Activated T-cell treated with anti-CD3 and anti-CD28 coated beads for 48 hours (primary cell): ENCODE measurements around the gene EEPD1.

Source experiments
- DNase-seq: peaks from one replicate; pipeline ENCODE4 v3.0.0-alpha.2; 2020; ENCODE audit warnings: low read depth

EEPD1 gene

DNA sequence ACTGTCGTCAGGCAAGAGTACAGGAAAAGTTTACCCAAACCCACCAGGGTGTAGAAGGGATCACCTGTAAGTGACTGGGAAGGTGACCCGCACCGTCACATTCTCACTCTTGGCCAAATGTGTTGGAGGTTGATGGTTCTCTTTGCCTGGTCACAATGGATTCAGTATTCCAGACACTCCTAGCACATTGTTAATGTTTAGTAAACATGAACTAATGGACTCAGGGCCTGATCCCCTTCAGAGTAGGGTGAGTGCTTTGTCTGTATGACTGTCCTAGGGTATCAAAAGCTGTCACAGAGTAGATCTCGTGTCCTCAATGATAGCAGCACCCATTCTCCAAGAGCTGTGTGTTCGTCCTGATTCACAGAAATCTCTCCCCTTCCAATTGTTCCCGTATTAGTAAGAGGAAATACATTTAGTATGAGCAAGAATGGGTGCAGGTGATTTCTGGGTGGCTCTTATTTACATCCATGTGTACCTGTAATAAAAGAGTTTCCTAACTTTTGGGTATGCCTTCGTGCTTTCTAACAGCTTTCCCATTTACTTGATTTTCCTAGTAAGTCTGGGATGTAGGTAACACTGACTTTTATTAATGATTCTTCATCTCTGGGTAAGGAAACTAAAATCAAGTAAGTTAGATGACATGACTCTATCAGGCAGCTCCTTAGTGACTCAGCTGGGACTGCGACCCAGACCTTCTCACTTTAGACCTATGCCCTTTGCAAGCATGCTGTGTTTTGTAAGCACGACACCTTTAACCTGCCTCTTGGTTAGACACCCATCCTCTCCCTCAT lies 4.7 kb downstream of the EEPD1 start:
- DNase-seq: no peak

DNA sequence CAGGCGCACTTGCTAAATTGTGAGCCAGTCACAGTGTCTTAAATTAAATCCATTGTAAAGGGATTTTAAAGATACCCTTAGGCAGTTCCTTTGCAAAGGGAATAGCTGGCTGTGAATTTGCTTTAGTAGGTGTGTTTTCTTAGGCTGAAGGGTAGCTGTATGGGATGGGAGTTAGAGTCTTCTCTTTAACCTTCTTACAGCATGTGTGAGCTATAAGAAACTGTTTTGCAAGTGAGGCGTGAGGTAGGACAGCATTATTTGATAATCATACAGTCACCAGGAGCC lies 5.2 kb downstream of the EEPD1 start:
- no peak for DNase-seq

DNA sequence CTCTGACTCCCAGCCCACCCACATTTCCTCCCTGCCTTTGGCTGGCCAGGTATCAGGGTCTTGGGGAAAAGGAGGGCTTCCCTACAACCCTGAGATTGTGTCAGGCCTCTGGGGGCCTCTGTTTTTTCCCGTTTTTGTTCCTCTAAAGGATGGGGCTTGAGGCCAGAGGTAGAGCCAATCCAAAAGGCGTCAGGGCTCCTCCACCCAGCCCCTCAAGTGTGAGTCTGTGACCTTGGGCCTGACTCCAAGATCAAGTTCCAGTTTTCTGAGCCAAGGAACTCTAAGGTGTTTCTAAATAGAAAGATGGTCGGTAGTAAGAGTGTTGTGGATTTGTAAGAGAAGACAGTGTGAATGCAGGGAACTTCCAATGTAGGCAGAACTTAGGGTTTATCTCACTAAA lies 6.6 kb downstream of the EEPD1 start:
- no peak for DNase-seq

DNA sequence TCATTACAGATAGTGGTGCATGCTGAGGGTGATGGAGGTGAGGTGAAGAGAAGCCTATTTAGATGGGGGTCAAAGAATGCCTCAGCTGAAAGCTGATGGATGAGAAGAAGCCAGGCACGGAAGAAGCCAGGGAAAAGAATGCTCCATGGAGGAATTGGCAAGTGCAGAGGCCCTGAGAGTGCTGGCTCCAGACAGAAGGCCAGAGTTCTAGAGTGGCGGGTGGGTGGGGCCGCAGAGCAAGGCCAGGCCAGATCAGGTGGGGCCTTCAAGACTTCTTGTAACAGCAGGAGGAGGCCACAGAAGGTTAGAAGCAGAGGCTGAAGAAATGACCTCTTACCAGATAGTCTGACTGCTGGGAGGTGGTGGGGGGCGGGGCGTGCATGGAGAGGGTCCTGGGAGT lies 7.3 kb downstream of the EEPD1 start:
- no peak for DNase-seq

DNA sequence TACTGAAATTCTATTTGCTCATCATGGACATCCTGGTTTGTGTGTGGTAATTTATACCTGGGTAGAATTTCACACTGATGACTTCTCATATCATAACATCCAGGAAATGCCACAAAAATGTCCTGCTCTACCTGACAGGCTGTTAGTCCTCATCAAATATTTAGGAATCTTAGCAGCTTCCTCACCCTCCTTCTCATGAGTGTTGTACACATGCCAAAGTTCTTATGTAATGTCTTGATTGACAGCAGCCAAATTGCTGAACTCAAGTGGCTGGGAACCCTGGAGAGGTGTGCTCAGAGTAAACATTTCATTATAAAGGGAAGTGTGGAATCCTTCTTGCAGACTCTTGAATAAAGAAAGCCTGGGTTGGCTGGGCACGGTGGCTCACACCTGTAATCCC lies 8.9 kb downstream of the EEPD1 start:
- no peak for DNase-seq

DNA sequence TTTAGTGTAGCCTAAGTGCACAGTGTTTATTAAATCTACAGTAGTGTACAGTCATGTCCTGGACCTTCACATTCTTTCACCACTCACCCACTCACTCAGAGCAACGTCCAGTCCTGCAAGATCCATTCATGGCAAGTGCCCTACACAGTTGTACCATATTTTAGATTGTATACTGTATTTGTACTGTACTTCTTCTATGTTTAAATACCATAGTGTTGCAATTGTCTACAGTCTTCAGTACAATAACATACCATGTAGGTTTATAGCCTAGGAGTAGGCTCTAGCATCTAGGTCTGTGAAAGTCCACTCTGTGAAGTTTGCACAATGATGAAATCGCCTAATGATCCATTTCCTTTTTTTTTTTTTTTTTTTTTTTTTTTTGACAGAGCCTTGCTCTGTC lies 12.0 kb downstream of the EEPD1 start:
- DNase-seq: no peak

DNA sequence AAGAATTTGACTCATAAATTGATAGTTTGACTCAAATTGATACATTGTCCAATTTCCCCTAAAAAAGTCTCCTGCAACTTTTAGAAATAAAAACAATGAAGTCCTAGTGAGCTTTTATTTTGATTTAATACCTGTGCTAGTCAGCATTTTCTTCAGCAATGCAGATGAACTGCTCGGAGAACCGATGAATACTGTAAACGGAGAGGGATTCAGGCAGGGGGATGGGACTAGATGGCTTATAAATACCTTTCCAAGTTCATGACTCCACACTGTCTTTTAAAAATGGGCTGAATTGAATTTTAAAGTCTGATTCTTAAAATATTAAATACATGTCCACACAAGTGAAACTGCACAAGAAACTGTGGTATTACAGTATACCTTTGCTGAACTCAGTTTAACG lies 12.7 kb downstream of the EEPD1 start:
- no peak for DNase-seq

DNA sequence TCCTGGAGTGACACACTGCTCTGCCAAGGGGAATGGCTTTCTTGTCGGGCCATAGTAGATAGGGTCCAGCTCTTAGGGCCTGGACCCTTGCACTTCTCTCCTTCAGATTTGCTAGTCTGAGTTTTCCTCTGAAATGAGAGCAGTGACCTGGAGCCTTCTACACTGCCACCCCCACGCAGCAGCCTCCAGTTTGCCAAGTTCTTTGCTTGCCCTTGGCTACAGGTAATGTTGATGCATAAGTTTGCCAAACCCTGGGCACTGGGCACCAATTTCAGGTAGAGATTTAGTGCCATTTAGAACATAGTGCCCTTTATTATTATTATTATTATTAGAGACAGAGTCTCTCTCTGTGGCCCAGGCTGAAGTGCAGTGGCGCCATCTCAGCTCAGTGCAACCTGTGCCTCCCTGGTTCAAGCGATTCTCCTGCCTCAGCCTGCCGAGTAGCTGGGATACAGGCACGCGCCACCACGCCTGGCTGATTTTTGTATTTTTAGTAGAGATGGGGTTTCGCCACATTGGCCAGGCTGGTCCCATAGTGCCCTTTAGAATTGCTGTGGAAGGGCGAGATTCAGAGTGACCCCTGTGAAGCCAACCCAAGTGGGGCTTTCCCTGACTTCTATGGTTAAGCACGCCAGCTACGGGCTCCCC lies 14.5 kb downstream of the EEPD1 start:
- DNase-seq: no peak

DNA sequence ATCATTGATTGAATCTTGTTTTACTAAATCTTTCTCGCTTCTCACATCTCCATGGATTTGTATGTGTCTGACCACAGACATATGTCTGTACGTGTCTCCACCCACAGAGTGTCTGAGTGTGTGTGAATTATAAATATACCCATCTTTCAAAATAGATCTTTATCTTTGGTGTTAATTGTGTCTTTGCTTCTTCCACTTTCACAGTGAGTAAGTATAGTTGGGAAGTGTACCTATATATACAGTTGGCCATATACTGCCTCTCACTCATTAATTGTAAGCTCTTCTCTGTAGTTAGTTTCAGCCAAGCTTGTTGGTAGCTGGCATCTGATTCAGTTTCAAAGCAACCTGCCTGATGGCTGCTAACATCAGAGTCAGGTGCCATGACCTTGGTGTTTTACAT lies 18.4 kb downstream of the EEPD1 start:
- no peak for DNase-seq

DNA sequence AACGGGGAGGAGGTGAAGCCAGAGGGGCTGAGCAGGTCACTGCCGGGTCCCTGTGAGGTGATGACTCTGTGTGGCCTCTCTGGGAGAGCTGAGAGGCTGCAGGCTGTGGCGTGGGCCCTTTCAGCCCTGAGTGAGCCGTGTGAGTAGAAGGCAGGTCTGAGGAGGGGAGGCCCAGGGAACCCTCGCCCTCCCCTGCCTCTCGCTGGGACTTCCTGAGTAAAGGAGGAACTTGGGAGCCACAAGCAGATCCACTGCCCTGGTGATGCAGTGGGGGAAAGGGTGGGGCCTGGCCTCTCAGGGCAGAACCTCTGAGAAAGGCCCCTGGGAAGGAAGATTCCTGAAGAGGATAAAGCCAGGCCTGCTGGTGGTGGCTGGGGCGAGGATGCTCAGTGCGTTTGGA lies 22.8 kb downstream of the EEPD1 start:
- DNase-seq: no peak

DNA sequence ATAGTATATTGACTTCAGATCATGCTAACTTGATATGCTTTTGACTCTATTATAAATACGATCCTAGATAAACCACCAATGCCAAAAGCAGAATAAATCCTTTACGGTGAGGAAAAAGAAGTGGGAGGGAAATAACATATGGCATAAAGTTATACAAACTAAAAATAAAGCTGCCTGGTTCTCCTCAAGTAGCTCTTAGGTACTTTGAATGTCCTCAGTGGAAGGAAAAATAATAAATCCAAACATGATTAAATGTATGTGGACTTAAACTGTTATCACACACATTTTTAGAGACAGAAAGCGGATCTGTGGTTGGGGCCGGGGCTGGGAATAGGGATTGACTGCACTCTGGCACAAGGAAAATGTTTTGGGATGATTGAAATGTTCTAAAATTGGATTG lies 23.6 kb downstream of the EEPD1 start:
- DNase-seq: no peak

DNA sequence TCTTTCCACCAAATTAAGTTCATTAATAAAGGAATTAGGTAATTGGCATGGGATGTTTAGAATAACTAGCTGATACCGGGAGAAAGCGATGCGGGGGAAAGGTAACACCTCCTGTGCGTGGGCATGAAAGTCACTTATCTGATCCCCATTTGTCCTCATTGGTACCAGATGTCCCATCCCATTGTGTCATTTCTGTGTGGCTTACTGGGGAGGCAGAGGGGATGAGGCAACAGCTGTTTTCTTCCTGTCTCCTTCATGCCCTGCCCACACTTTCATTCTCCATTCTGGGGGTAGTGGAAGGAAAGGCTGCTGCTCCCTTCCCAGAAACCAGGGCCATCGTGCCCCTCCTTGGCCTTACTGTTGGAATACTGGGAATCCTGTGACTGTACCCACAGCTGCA lies 27.1 kb downstream of the EEPD1 start:
- no peak for DNase-seq

DNA sequence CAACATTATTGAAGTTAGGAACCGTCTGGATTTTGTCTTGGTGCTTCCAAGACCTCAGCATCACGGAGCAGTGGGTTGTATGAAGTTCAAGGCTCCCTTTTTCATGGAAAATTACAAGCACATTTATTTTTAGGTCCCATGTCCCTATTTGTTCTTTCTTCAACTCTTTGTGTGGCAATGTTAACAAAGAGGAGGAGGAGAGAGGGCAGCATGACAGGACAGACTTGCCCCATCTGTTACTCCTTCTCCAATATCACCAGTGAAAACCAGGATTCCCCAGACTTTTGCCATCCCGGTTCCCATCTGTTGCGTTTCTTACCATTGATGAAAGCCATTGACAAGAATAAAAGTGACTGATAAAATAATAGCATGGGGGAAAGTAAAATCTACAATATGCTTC lies 28.6 kb downstream of the EEPD1 start:
- no peak for DNase-seq

DNA sequence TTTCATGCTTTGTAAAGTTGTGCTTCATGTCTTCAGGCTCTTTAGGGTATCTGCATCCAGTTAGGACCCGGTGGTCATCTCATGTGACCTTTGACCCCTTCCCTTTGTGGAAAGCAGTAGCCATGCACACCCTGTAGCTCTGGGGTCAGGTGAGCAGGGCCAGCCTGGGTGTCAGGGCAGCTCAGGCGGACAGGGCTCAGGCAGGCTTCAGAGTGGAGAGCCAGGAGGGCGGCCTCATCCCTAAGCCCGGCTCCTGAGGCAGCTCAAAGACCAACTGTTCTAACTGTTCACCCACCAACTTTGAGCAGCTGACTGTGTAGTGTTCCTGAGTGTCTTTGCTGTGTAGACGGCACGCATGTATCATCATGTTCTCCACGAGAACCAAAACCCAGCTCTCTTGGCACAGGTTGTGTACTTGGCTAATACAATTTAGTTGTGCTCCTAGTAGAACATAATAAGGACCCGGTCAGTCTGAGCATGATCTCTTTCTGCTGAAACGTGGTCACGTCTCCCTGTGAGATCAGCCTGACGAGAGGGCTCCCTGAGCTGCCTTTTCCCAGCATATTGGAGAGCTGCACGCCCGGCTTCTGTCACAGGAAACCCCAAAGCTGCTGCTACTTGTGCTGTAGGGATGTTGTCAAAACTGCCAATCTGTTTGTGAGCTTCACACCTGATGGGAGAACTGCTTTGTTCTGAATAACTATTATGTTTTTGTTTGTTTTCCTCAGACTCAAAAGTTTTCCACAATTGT lies 30.0 kb downstream of the EEPD1 start:
- no peak for DNase-seq

DNA sequence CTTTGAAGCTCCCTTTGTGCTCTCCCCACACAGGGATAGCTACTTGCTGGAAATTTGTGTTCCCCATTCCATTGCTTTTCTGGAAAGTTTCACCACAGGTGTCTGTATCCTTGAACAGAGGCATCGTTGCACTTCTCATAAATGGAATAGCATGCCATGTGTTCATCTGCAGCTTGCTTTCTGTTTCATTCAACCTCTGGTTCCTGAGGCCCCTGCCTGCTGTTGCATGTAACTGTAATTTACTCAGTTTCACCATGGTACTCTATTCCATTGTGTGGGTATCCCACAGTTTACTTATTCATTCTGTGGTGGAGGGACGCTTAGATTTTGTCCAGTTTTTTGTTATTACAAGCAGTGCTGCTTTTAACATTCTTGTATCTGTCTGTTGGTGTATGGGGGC lies 32.0 kb downstream of the EEPD1 start:
- no peak for DNase-seq

DNA sequence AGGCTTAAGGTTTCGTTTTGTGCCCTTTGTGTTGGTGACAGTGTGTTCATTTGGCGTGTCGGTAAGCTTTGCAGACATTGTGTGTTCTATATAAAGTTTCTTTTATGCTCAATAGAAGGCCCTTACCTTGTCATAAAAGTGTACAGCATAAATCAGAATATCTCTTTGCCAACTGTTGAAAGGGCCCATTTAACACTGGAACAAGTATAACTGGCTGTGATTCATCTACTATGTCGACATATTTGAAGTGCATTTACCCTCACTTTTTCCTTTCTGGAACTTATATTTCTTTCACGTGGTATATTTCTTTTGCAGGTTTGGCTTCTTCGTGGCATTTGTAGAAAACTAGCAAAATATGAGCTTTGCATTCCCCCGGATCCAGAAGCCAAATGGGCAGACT lies 32.7 kb downstream of the EEPD1 start:
- DNase-seq: no peak

DNA sequence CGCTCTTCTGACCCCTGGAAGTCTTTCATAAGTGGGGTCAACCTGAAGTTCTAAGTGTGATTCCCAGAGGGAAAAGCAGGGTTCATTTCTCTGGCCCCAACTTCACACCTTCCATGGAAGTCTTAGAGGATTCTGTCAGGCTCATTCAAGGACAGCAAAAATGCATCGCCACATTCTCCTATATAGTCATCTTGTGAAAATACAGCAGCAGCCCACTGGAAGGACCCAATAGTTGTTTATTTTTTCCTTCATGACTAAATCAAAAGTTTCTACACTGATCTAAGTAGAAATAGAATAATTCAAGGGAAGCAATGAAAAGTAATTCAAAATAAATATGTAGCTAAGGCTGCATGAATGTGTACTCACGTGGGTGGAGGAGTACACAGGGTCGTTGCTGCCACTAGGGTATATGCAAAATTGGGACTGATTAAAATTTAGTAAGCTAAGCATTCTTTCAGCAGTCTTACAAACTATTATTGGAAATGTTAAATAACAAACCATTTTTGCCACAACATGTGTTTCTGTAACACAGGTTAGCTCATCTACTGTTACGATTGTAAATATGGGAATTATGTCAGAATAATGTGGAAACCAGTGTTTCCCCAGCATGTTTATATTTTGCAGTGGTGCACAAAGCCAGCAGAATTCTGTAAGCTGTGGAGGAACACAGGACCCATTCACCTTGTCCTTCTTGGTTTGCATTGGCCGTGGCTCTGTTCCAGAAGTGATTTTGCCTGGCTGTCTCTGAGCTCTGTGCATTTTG lies 33.5 kb downstream of the EEPD1 start:
- no peak for DNase-seq

DNA sequence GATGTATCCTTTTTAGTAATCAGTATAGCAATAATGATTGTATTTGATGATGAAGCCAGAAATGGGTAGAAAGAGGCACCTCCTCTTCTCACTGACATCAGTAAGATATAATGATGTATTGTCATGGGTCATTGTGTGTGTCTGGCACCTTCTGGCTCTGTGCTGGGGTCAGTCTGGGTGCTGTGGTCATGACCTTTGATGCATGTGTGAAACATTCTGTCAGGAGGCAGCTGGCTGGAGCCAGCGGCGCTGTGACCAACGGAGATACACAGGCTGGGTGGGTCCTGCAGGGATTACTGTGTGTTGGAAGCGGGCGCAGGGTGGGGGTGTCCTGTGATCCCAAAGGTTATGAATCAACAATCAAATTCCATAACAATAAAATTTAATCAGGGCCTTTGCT lies 35.2 kb downstream of the EEPD1 start:
- DNase-seq: no peak

DNA sequence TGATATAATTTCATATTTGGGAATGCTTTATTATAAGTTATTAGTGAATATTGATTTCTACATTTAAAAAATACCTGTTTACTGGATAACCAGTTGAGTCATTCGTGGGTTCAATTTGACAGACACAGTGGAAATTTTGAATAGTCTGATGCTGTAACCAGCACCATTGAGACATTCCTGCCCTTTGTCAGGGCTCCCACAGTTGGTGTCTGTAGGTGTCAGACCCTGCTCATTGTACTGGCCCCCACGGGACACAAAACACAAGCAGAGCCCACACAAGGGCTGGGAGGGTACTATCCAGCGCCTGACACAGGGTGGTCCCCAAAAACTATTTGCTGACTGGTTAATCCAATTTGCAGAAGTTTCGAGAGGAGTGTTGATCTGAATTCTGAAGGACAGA lies 35.9 kb downstream of the EEPD1 start:
- DNase-seq: no peak

DNA sequence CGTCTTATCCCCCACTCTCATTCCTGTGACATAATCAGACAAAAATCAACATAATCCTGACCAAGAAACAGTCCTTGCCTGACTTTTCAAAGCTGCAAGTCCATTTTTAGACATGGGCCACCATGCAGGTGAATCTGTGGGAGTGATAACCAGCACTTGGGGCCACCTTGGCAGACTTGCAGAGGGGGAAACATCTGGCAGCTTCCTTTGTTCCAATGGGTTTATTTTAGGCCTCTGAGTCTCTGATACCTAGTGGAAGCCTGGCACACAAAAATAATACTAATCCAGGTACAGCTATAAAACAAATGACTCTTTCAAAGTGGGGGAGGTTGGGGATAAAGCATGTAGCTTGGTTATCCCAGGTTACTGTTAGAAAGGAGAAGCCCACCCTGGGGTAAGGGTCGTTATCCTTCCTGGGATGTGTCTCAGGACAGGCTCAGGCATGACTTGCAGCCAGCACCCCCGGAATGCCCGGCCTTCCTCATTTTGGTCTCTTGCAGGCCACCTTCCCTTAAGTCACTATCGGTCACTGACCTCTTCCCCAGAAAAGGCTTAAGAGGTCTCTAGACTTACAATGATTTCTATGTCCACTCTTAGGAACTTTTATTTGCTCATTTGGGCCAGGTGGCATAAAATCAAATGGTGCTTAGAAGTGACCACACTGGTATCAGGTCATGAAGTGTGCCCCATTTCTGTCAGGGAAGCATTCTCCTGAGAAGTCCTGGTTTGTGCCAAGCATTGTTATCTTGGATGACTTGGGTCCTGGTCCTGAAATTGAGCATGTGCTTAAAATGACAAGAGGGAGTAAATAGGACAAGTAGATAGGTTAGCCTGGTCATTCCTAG lies 37.6 kb downstream of the EEPD1 start:
- no peak for DNase-seq

DNA sequence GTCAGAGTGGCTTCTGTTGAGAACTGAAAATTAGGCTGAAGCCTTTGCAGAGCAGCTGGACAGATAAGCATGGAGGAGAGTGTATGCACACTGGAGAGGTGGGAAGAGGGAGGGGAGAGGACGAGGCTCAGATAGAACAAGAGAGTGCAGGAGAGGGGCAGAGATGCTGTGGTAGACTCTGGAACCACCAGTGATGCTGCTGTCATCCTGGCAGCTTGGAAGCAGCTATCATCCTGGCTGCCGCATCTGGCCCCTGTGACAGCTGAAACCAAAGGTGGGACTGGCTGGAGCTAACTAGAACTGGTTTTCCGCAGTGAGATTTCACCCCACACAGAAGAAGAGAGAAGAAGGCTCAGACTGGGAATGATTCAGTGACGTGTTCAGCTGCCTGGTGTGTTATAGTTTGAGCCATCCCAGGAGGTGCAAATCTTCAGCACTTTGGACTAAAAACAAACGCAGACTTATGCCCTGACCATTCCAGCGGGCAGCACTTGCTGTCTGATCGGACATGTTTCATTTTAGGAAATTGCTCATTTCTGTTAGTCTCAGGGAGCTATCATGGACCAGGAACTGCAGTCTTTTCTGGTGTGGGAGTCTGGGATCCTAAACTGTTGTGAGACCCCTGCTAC lies 38.4 kb downstream of the EEPD1 start:
- DNase-seq: no peak
